Kidney epithelial cell (primary cell): Measurements from ENCODE around the gene CEP95. TPM values are rescaled to one million over a fixed set of nuclear protein-coding genes. Genes with fewer than 3 reads are reported as not detected.
"Not testable (repeated sequence)": the region's sequence is repeated elsewhere in the genome, so short reads cannot be mapped to it uniquely, and the experiment has no call there.

Experiments used
- DNase-seq: peaks from one replicate; pipeline ENCODE4 v3.0.0-alpha.2; 2010; ENCODE audit warnings: low read depth
- H3K27me3 ChIP-seq: 2 replicates; pipeline ENCODE4 v1.6.0; 2011; ENCODE audit warnings: low read length; ENCODE audit not compliant: control insufficient read depth, insufficient read depth
- H3K36me3 ChIP-seq: 2 replicates; pipeline ENCODE4 v1.5.1; 2011; ENCODE audit warnings: low read length; ENCODE audit not compliant: control insufficient read depth, insufficient read depth
- H3K4me3 ChIP-seq: 2 replicates; pipeline ENCODE4 v1.5.1; 2011; ENCODE audit warnings: low read depth, mild to moderate bottlenecking, control low read depth, low read length
- total RNA-seq: library from RNA; depleted of rRNA; stranded (reverse); fragments of >200 nt; gene quantifications from 2 replicates; pipeline ENCODE4 v1.2.3, GENCODE V29; 2015
- TF ChIP-seq, protein P1 (sequence below): IDR thresholded peaks from 2 replicates; pipeline ENCODE4 v1.5.1; 2011; ENCODE audit warnings: mild to moderate bottlenecking, moderate library complexity, low read length, control low read depth, inconsistent platforms; ENCODE audit not compliant: insufficient read depth, poor library complexity, severe bottlenecking

The CEP95 gene
- total RNA-seq, 1 donor from 2014 or later = 39.8 TPM

DNA sequence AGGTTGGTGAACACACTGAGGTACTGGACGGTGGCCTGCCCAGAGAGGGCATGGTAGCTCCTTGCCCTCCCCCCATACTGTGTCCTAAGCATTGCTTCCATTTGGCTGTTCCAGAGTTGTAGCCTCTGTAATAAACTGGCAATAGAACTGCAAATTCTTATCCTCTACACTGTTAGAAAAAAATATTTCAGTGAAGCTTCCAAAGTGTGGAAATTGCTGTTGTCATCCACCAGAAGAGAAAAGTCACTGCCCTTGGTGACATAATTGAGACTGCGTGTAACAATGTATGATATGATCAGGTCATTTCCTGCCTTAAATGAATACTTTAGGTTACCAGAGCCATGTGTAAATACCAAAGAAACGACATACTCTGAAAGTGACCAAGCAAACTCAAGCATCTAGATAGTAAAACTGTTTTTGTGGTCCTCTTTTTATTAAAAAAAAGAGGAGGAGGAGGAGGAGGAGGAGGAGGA, 65.9 kb downstream of the CEP95 start:
- Histone ChIP-seq H3K4me3 (no peak overlapping the region), H3K36me3 (no peaks in the 10 kb centered on the region), H3K27me3 (no peaks in the 10 kb centered on the region)
- TF ChIP-seq, protein P1, sequence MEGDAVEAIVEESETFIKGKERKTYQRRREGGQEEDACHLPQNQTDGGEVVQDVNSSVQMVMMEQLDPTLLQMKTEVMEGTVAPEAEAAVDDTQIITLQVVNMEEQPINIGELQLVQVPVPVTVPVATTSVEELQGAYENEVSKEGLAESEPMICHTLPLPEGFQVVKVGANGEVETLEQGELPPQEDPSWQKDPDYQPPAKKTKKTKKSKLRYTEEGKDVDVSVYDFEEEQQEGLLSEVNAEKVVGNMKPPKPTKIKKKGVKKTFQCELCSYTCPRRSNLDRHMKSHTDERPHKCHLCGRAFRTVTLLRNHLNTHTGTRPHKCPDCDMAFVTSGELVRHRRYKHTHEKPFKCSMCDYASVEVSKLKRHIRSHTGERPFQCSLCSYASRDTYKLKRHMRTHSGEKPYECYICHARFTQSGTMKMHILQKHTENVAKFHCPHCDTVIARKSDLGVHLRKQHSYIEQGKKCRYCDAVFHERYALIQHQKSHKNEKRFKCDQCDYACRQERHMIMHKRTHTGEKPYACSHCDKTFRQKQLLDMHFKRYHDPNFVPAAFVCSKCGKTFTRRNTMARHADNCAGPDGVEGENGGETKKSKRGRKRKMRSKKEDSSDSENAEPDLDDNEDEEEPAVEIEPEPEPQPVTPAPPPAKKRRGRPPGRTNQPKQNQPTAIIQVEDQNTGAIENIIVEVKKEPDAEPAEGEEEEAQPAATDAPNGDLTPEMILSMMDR = no peak
- DNase-seq = no peak

DNA sequence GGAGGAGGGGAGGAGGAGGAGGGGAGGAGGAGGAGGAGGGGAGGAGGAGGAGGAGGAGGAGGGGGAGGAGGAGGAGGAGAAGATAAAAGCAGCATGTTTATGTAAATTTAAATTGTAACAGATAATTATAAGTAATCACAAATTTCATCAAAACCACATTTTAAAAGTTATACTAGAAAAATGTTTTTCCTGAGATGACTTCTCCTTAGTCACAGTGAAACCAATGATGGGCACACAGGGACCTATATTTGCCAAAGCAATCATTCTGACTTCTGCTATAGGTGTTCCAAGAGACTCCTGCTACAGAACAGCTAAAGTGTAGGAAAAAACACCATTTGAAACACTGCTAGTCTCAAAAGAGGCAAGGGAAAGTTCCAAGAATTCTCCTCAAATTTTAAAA, 66.4 kb downstream of the CEP95 start:
- H3K4me3 ChIP-seq = no peak overlapping the region
- DNase-seq = no peak
- no peaks in the 10 kb centered on the region for H3K36me3 ChIP-seq
- no peaks in the 10 kb centered on the region for H3K27me3 ChIP-seq
- TF ChIP-seq, protein P1 = no peak

DNA sequence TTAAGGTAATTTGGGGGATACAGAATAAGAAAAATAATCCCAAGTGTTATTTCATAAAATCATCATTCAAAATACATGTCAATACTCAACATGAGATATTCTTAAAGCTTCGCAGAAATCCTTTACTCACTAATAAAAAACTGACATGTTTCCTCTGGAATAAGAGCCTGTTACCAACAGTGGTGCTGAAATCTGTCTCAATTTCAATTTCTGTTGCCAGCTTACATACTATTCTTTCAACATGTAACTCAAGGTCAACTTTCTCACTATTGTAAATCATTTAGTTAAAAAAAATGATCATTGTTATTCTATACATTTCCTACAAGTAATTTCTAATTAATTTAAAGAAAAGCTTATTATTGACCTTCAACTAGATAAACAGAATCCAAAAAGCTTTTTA, 67.9 kb downstream of the CEP95 start:
- Histone ChIP-seq H3K36me3 (no peaks in the 10 kb centered on the region), H3K4me3 (no peak overlapping the region), H3K27me3 (no peaks in the 10 kb centered on the region)
- TF ChIP-seq, protein P1 = no peak
- no peak for DNase-seq

DNA sequence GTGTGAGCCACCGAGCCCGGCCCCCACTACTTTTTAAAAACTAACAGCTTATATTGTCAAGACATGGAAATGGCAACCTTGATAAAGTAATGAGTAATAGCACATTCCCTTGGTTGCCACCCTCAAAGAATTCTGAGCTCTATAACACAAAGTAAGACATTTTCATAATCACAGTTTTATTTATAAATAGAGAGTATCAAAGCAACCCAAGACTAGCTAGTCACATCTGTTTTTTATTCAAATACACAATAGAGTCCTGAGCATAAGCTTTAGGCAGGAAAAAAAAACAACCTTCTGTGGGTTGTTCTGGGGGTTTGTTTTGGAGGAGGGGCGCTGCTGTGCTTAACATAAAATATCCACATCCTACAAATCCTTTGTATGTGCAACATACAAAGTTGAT, 68.7 kb downstream of the CEP95 start:
- Histone ChIP-seq H3K27me3 (no peaks in the 10 kb centered on the region), H3K4me3 (no peak overlapping the region), H3K36me3 (no peaks in the 10 kb centered on the region)
- TF ChIP-seq, protein P1 = no peak
- no peak for DNase-seq

DNA sequence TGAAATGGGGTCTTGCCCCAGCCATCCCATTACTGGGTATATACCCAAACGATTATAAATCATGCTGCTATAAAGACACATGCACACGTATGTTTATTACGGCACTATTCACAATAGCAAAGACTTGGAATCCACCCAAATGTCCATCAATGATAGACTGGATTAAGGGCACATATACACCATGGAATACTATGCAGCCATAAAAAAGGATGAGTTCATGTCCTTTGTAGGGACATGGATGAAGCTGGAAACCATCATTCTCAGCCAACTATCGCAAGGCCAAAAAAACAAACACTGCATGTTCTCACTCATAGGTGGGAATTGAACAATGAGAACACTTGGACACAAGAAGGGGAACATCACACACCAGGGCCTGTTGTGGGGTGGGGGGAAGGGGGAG, 70.2 kb downstream of the CEP95 start:
- H3K27me3 ChIP-seq, H3K36me3 ChIP-seq, DNase-seq: not testable (repeated sequence)

DNA sequence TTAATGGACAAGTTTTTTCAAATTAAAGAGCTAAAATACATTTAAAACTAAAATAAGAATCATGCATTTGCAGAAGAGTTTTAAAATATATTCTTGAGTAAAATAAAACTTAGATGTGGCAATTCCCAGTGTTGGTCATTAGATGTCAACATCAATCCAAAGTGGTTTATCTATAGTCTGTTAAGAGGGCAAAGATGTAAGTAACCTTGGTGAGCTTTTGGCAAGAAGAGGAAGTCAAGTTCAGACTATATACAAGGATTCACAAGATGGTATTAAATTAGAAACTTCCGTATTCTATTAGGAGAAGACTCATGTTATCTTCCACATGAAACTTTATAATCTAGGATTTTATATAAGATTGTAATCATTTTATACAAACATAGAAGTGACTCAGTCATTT, 73.1 kb downstream of the CEP95 start:
- TF ChIP-seq, protein P1 = no peak
- DNase-seq = no peak
- Histone ChIP-seq H3K36me3 (no peaks in the 10 kb centered on the region), H3K27me3 (no peaks in the 10 kb centered on the region), H3K4me3 (no peak overlapping the region)

More for the DNA sequence above, 70.2 kb downstream of the CEP95 start:
- H3K4me3 ChIP-seq = not testable (repeated sequence)
